HFFc6 (cell line): ENCODE measurements around the gene FYB2. TPM values are rescaled to one million over a fixed set of nuclear protein-coding genes. Genes with fewer than 3 reads are reported as not detected.

ENCODE experiments used
- DNase-seq: peaks from one replicate; pipeline ENCODE4 v3.0.0-alpha.2; 2018
- H3K27ac Mint-ChIP-seq: 2 replicates; pipeline ENCODE4 v1.8.0; 2020; ENCODE audit warnings: mild to moderate bottlenecking, mixed read lengths
- H3K27me3 Mint-ChIP-seq: 2 replicates; pipeline ENCODE4 v1.8.0; 2021; ENCODE audit warnings: mild to moderate bottlenecking, moderate library complexity, mixed read lengths; ENCODE audit not compliant: insufficient read depth
- H3K36me3 Mint-ChIP-seq: 2 replicates; pipeline ENCODE4 v1.8.0; 2021; ENCODE audit warnings: low read depth, mixed read lengths
- H3K4me1 Mint-ChIP-seq: 2 replicates; pipeline ENCODE4 v1.8.0; 2020; ENCODE audit warnings: low read depth, mixed read lengths
- H3K4me3 Mint-ChIP-seq: 2 replicates; pipeline ENCODE4 v1.8.0; 2020; ENCODE audit warnings: mild to moderate bottlenecking, moderate library complexity, mixed read lengths
- H3K9me3 Mint-ChIP-seq: 2 replicates; pipeline ENCODE4 v1.8.0; 2020; ENCODE audit warnings: mild to moderate bottlenecking, mixed read lengths
- long read RNA-seq: library from polyadenylated mRNA; unstranded; transcript quantifications from one replicate; pipeline ENCODE4 v2.0.0, GENCODE V29; 2019
- total RNA-seq, 6 experiments: library from RNA; stranded (reverse); fragmentation: NEBNext Ultra II Directional; extraction: Animal tissue kit (Norgen Biotek cat#: 25700); gene quantifications; 2 replicates in 1 of 6; 3 replicates in 5 of 6; pipeline ENCODE4 v1.2.3, GENCODE V29; 2021
- TF ChIP-seq, protein P1 (sequence below): fragments of 200-600 bp; sonication (generic); IDR thresholded peaks from 2 replicates; pipeline ENCODE4 v1.5.0; 2021; ENCODE audit warnings: antibody characterized with exemption, mild to moderate bottlenecking

Gene FYB2, protein sequence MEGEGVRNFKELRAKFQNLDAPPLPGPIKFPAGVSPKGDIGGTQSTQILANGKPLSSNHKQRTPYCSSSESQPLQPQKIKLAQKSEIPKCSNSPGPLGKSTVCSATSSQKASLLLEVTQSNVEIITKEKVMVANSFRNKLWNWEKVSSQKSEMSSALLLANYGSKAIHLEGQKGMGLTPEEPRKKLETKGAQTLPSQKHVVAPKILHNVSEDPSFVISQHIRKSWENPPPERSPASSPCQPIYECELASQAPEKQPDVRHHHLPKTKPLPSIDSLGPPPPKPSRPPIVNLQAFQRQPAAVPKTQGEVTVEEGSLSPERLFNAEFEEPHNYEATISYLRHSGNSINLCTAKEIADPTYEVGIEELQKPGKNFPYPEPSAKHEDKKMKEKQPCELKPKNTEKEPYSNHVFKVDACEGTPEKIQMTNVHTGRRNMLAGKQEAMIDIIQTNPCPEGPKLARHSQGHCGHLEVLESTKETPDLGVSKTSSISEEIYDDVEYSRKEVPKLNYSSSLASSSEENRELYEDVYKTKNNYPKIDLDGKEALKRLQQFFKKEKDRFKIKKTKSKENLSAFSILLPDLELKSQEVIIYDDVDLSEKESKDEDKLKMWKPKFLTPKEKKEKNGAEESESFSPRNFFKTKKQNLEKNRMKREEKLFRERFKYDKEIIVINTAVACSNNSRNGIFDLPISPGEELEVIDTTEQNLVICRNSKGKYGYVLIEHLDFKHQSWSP
- total RNA-seq: under 1 TPM in 1 of 6 experiments, not detected in 5; 0.11 TPM
- long read RNA-seq: 0 reads

DNA sequence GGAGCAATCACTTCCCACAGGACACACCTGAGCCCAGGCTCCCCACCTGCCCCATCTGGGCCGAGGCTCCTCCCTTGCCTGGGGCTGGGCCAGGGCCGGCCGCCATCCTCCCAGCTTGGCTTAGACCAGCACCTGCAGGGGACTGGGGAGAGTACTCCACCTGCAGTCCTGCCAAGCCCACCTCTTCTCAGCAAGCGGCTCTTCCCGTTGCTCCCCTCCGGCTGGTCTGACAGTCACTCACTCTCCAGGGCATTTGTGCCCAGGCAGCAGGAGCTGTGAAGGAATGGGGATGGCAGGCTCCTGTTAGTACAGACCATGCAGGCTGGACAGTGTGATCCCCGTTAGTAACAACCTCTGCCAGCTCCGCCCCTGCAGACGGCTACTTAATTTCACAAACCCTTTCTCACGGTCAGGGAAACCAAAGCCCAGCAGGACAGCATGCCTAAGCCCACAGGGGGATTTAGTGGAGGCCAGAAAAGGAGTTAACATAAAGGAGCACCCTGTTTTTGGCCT, at the start of gene FYB2:
FYB2 (minus strand) TSS at position 18 of the 513 bp plus-strand sequence. CDS start 114 bp downstream, outside the sequence.
- no peak within 1 kb of the TSS for H3K4me3 Mint-ChIP-seq
- H3K36me3 Mint-ChIP-seq: no peaks in the 10 kb centered on the region
- H3K4me1 Mint-ChIP-seq: peaks cover 28% of the 10 kb centered on the region
- no peak within 1 kb of the TSS for H3K27ac Mint-ChIP-seq
- H3K9me3 Mint-ChIP-seq: no peaks in the 10 kb centered on the region
- TF ChIP-seq, protein P1, sequence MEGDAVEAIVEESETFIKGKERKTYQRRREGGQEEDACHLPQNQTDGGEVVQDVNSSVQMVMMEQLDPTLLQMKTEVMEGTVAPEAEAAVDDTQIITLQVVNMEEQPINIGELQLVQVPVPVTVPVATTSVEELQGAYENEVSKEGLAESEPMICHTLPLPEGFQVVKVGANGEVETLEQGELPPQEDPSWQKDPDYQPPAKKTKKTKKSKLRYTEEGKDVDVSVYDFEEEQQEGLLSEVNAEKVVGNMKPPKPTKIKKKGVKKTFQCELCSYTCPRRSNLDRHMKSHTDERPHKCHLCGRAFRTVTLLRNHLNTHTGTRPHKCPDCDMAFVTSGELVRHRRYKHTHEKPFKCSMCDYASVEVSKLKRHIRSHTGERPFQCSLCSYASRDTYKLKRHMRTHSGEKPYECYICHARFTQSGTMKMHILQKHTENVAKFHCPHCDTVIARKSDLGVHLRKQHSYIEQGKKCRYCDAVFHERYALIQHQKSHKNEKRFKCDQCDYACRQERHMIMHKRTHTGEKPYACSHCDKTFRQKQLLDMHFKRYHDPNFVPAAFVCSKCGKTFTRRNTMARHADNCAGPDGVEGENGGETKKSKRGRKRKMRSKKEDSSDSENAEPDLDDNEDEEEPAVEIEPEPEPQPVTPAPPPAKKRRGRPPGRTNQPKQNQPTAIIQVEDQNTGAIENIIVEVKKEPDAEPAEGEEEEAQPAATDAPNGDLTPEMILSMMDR: no peak
- no peak for DNase-seq
- peaks cover 12% of the 10 kb centered on the region for H3K27me3 Mint-ChIP-seq

DNA sequence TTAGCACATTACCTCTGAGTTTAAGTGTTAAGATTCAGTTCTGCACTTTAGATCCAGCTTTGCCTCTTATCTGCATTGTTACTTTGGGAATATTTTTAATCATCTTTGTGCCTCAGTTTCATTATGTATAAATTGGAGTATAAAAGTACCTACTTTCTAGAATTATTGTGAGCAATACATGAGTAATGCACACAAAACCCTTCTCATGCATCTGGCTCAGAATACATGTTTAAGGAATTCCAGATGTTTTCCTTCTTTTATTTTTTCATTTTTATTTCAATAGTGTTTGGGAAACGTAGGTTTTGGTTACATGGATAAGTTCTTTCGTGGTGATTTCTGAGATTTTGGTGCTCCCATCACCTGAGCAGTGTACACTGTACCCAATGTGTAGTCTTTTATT, 49.6 kb upstream of the FYB2 start:
- H3K4me1 Mint-ChIP-seq: peaks cover 83% of the 10 kb centered on the region
- no peaks in the 10 kb centered on the region for H3K27me3 Mint-ChIP-seq
- TF ChIP-seq, protein P1: no peak
- DNase-seq: no peak
- H3K9me3 Mint-ChIP-seq: no peaks in the 10 kb centered on the region
- no peaks in the 10 kb centered on the region for H3K36me3 Mint-ChIP-seq
- H3K27ac Mint-ChIP-seq: peak overlapping the region; percentile 98; the same call in 1 of the 2 replicates
- H3K4me3 Mint-ChIP-seq: 0 out of 2 replicates have a peak overlapping the region, but pooled peaks have one; percentile 38

DNA sequence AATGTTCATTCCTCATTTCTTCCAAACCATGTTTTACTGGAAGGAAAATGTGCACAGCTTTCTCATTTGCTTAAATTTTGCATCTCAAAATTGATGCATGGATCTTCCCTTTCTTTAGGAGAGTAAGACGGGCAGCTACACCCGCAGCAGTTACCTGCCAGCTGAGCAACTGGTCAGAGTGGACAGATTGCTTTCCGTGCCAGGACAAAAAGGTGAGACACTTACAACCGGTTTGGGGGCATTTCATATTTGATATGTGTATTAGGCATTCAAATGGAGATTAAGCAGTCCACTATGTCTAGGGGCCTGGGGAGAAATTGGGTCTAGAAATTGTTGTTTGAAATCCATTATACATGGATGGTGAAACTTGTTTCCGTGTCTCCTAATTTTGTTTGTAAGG, 48.3 kb upstream of the FYB2 start:
- H3K4me3 Mint-ChIP-seq: peak overlapping the region; percentile 0; the same call in 1 of the 2 replicates

DNA sequence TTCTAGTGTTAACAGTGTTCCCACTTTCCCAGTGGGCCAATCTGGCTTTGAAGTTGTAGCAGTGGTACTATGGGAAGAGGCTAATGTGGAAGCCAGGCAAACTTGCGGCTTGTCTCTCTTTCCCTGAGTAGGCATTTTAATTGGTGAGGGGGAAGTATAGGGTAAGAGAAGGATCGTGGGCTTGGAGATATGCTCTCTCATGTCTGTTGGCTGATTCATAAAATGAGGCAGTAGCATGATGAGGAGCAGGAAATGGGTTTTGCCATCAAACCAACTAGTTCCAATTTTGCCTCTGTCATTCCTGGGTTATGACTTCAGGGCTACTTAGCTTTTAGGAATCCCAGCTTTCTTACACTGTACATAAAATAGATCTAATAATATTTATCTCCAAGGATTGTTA, 47.5 kb upstream of the FYB2 start:
- Mint-ChIP-seq H3K27me3 (no peaks in the 10 kb centered on the region), H3K4me1 (peaks cover 63% of the 10 kb centered on the region), H3K36me3 (no peaks in the 10 kb centered on the region), H3K9me3 (no peaks in the 10 kb centered on the region), H3K4me3 (peak overlapping the region; percentile 72), H3K27ac (peak overlapping the region; percentile 98)
- DNase-seq: peak; percentile 92
- TF ChIP-seq, protein P1: no peak

More for the DNA sequence above, 48.3 kb upstream of the FYB2 start:
- H3K27me3 Mint-ChIP-seq: no peaks in the 10 kb centered on the region
- peak overlapping the region; percentile 98 for H3K27ac Mint-ChIP-seq
- peaks cover 71% of the 10 kb centered on the region for H3K4me1 Mint-ChIP-seq
- no peaks in the 10 kb centered on the region for H3K36me3 Mint-ChIP-seq
- no peaks in the 10 kb centered on the region for H3K9me3 Mint-ChIP-seq
- DNase-seq: no peak
- TF ChIP-seq, protein P1: no peak

DNA sequence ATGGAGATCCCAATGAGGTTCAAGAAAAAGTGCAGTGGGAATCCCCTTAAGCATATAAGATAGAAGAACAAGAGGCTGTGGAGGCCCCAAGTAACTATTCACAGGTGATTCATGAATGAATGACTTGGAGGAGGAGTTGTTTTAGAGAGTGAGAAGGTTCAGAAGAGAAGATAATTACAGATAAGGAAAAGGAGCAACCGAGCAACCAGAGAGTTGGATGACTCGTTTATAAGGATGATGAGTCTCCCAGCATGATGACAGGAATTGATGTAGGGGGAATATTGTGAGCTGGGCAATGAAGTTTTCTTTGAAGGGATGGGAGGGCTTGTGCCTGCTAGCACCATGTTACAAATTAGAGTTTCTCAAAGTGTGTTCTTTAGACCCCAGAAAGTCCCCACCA, 45.2 kb upstream of the FYB2 start:
- Mint-ChIP-seq H3K4me1 (peaks cover 50% of the 10 kb centered on the region), H3K36me3 (no peaks in the 10 kb centered on the region), H3K9me3 (no peaks in the 10 kb centered on the region), H3K4me3 (no peak overlapping the region), H3K27me3 (no peaks in the 10 kb centered on the region), H3K27ac (peak overlapping the region; percentile 29)
- TF ChIP-seq, protein P1: no peak
- peak; percentile 9 for DNase-seq
